Left kidney (tissue), 2 donors: ENCODE data around the gene ZNF283. TPM values are rescaled to one million over a fixed set of nuclear protein-coding genes. Genes with fewer than 3 reads are reported as not detected.
"Not testable (repeated sequence)": the region's sequence is repeated elsewhere in the genome, so short reads cannot be mapped to it uniquely, and the experiment has no call there.

Source experiments
- DNase-seq: peaks from one replicate; pipeline ENCODE4 v3.0.0-alpha.2; 2013
- polyA plus RNA-seq: library from polyadenylated mRNA; unstranded; fragments of 120-200 nt; gene quantifications from one replicate; pipeline ENCODE4 v1.2.1, GENCODE V29; 2013; ENCODE audit not compliant: insufficient read length

ZNF283 gene
- polyA plus RNA-seq, 1 donor = 24.5 TPM

DNA sequence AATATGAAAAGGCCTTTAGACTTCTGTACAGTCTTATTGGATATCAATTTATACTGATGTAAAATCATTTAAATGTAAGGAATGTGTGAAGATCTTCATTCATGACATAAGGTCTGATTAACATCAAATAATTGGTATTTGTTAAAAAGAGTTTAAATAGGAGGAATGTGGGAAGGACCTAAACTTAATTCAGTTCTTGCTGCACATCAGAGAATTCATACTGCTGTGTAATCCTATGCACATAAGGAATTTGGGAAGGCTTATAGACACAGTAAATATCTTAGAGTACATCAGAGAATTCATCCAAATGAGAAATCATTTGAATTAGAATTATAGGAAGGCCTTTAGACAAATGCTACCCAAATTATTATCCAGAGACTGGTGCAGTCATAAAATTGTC is 21.7 kb downstream of the ZNF283 start:
- DNase-seq = no peak

DNA sequence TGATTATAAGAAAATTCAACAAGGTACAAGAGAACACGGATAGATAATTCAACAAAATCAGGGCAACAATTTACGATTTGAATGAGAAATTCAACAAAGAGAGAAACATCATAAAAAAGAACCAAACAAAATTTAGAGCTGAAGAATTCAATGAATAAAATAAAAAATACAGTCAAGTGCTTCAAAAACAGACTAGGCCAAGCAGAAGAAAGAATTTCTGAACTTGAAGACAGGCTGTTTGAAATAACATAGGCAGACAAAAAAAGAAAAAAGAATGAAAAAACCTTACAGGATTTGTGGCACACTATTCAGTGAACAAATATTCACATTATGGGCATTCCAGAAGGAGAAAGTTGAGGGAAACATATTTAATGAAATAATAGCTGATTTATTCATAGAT is 31.1 kb downstream of the ZNF283 start:
- DNase-seq = no peak

DNA sequence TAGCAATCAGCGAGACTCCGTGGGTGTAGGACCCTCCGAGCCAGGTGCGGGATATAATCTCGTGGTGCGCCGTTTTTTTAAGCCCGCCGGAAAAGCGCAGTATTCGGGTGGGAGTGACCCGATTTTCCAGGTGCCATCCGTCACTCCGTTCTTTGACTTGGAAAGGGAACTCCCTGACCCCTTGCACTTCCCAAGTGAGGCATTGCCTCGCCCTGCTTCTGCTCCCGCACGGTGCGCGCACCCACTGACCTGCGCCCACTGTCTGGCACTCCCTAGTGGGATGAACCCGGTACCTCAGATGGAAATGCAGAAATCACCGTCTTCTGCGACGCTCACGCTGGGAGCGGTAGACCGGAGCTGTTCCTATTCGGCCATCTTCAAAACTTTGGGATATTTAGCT is 39.8 kb downstream of the ZNF283 start:
- DNase-seq = not testable (repeated sequence)

DNA sequence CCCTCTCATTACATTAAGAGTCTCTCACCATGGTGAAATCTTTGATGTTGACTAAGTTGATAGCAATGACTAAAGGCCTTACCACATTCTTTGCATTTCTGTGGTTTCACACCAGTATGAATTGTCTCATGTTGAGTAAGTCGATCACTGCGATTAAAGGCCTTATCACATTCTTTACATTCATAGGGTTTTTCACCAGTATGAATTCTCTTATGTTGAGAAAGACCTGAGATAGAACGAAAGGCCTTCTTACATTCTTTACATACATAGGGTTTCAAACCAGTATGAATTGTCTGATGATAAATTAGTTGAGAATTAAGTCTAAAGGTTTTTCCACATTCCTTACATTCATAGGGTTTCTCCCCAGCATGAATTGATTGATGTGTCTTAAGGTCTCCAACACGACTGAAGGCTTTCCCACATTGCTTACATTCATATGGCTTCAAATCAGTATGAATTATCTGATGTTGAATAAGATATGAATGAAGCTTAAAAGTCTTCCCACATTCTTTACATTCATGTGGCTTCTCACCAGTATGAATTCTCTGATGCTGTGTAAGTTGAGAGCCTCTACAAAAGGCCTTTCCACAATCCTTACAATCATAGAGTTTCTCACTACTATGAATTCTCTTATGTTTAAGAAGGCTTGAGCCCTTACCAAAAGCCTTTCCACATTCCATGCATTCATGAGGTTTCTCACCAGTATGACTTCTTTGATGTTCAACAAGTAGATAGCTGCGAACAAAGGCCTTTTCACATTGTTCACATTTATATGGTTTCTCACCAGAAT is 45.6 kb downstream of the ZNF283 start:
- no peak for DNase-seq

DNA sequence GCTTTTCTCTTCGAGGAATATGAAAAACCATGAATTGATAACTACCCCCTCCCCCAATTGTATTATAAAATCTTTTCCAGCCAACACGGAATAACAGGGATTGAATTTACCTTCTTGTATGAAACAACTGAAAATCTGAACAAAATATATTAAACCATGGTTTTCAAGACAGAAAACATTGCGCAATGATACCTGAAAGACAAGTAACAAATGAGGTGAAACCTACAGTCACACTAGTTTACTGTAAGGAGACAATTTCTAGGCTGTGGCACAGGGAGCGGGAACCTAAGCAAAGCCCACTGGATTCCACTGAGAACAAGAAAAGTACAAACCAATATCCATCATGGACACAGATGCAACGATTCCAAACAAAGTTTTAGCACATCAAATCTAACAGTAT is 53.4 kb downstream of the ZNF283 start:
- DNase-seq = no peak

DNA sequence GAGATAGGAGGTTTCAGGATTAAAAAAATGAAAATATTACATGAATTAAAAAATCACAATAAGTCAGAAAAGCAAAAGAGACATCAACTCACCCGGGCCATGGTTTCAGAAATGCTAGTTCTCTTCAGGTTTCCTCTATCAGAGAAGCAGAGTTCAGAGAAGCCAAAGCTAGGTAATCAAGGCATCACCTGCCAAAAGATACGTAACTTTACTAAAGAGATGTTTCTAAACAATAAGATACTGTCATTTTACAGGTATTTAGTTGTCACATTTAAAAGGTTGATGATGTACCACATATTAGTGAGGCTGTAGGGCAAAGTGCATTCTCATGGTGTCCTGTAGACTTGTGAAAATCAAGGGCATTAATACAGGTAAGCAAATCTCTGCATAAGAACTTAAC is 56.7 kb downstream of the ZNF283 start, which contains the start of gene ZNF404:
Gene ZNF404 (minus strand): TSS at position 101 of the 400 bp plus-strand sequence.
- DNase-seq = no peak

DNA sequence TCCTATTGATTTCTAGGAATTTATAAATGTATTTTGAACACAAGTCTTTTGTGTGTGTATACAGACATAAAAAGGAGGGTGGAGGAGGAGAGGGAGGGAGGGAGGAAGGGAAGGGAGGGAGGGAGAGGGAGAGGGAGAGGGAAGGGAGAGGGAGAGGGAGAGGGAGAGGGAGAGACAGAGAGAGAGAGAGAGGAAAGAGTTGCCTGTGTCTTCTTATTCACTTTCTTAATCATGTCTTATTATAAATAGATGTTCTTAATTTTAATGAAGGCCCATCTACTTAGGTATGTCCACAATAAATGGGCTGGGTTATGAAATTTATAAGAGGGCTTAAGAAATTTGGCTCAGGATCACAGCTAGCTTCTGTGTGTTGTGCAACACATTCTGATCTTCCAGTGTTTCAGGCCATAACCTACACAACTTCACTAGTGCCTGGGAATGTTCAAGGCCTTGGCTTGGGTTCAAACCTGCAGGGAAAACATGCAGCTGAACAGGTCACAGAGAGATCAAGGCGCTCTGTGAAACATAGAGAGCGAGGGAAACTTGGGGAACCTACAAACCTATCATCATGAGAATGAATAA is 68.7 kb downstream of the ZNF283 start:
- DNase-seq = no peak

Other genes starting within 250 kb of the ZNF283 start
- 19.5 TPM for gene IRGQ, start 231.2 kb upstream of the ZNF283 start, polyA plus RNA-seq
- gene ZNF576, start 230.7 kb upstream of the ZNF283 start, polyA plus RNA-seq = 11.6 TPM
- 1.1 TPM for gene SRRM5, start 215.2 kb upstream of the ZNF283 start, polyA plus RNA-seq
- gene ZNF428, start 207.7 kb upstream of the ZNF283 start, polyA plus RNA-seq = 72.8 TPM
- gene CADM4, start 187.5 kb upstream of the ZNF283 start, polyA plus RNA-seq = 43.0 TPM
- 10.6 TPM for gene PLAUR, start 157.2 kb upstream of the ZNF283 start, polyA plus RNA-seq
- not detected for gene IRGC, start 111.2 kb upstream of the ZNF283 start, polyA plus RNA-seq
- 57.5 TPM for gene SMG9, start 72.4 kb upstream of the ZNF283 start, polyA plus RNA-seq
- 1.6 TPM for gene KCNN4, start 46.3 kb upstream of the ZNF283 start, polyA plus RNA-seq
- gene LYPD5, start 24.9 kb upstream of the ZNF283 start, polyA plus RNA-seq = 0.33 TPM
- gene ZNF404, start 56.6 kb downstream of the ZNF283 start, polyA plus RNA-seq = 19.2 TPM
- gene ZNF45, start 108.0 kb downstream of the ZNF283 start, polyA plus RNA-seq = 32.5 TPM
- 8.0 TPM for gene ZNF221, start 123.9 kb downstream of the ZNF283 start, polyA plus RNA-seq
- gene ZNF155, start 156.9 kb downstream of the ZNF283 start, polyA plus RNA-seq = 18.8 TPM
- 9.8 TPM for gene ZNF230, start 175.6 kb downstream of the ZNF283 start, polyA plus RNA-seq
- 11.8 TPM for gene ZNF222, start 198.1 kb downstream of the ZNF283 start, polyA plus RNA-seq
- gene ZNF223, start 224.7 kb downstream of the ZNF283 start, polyA plus RNA-seq = 18.3 TPM
- gene ZNF284, start 244.8 kb downstream of the ZNF283 start, polyA plus RNA-seq = 6.2 TPM